Measurements from ENCODE around the gene ELFN1.

DNA sequence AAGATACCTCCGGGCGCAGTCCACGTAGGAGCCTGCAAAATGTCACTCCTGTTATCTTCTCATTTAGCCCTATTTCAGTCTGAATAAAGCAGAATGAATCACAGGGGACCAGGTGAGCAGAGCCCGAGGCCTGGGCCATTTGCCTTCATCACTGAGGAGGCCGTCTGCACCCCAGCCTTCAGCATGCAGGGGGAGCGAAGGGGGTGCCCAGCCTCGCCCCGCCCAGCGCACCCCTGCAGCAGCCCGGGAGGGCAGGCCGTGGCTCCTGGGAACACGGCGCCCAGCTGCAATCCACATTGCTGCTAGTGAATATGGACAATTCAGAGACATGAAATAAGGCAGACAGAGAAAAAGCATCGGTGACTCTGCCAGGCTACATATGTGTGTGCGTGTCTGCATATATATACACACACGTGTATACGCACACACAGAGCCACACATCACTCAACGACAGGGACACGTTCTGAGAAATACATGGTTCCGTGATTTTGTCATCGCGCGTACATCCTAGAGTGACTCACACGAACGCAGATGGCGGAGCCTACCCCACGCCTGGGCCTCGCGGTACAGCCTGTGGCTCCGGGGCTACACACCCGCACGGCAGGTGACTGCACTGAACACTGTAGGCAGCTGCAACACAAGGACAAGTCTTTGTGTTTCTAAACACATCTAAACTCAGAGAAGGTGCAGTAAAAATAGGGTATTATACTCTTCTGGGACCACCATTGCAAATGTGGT, 15.2 kb upstream of the ELFN1 start:
- TF ChIP-seq, protein P1, sequence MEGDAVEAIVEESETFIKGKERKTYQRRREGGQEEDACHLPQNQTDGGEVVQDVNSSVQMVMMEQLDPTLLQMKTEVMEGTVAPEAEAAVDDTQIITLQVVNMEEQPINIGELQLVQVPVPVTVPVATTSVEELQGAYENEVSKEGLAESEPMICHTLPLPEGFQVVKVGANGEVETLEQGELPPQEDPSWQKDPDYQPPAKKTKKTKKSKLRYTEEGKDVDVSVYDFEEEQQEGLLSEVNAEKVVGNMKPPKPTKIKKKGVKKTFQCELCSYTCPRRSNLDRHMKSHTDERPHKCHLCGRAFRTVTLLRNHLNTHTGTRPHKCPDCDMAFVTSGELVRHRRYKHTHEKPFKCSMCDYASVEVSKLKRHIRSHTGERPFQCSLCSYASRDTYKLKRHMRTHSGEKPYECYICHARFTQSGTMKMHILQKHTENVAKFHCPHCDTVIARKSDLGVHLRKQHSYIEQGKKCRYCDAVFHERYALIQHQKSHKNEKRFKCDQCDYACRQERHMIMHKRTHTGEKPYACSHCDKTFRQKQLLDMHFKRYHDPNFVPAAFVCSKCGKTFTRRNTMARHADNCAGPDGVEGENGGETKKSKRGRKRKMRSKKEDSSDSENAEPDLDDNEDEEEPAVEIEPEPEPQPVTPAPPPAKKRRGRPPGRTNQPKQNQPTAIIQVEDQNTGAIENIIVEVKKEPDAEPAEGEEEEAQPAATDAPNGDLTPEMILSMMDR (IDR thresholded peaks at IDR 0.05) = no peak
- TF ChIP-seq POLR2A (IDR thresholded peaks at IDR 0.05) = no peak
